NCI-H1092 (cell line): Measurements from ENCODE around the gene XKR3.
"Not testable (repeated sequence)": the region's sequence is repeated elsewhere in the genome, so short reads cannot be mapped to it uniquely, and the experiment has no call there.

Experiments used
- DNase-seq: peaks from one replicate; lab custom pipeline; 2025; lab: John Stamatoyannopoulos, UW

XKR3 gene

DNA sequence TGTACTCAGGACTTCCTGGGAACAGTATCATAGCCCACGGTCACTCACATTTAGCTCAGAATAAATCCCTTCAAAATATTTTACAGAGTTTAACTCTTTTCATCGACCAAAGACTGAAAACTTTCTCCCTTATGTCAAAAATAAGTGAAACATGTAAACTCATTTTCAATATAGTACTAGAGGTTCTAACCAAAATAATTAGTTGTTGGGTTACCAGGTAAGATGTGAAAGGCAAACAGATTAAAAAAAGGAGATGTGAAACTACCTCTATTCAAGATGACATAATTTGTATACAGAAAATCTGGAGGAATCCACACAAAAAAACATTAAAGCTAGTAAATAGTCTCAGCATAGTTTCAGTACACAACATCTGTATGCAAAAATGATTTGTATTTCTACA lies 20.3 kb downstream of the XKR3 start:
- no peak for DNase-seq

DNA sequence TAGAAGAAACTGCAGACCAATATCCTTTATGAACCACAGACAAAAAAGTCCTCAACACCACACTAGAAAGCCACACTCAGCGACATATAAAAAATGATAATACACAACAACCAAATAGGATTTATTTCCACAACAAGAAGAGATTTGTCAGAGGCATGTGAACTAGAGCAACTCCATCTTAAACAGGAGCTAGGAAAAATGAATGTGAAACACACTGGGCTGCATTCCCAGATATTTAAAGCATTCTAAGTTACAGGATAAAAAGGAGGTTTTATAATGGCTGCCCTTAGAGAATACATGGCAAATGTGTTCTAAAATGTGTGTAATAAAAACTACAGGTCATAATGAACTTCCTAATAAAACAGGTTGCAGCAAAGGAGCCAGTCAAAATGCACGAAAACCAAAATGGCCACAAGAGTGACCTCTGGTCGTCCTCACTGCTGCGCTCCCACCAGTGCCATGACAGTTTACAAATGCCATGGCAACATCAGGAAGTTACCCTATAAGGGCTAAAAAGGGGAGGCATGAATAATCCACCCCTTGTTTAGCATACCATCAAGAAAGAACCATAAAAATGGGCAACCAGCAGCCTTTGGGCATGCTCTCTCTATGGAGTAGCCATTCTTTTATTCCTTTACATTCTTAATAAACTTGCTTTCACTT lies 21.8 kb downstream of the XKR3 start:
- DNase-seq, result no peak

GRCh38 chr22:16801571-16801970 lies 23.6 kb downstream of the XKR3 start:
- DNase-seq, result no peak

DNA sequence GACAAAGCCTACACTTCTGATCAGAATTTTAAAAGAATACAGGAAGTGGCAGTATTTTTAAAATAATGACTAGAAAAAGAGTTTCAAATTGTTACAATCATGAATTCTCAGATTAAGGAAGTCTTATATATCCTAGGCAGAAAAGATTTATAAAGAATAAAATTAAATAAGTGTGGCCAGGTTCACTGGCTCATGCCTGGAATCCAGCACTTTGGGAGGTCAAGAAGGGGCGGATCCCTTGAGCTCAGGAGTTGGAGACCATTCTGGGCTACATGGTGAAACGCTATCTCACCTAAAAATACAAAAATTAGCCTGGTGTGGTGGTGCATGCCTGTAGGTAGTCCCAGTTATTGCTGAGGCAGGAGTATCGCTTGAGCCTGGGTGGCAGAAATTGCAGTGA lies 24.1 kb downstream of the XKR3 start:
- DNase-seq, result no peak

DNA sequence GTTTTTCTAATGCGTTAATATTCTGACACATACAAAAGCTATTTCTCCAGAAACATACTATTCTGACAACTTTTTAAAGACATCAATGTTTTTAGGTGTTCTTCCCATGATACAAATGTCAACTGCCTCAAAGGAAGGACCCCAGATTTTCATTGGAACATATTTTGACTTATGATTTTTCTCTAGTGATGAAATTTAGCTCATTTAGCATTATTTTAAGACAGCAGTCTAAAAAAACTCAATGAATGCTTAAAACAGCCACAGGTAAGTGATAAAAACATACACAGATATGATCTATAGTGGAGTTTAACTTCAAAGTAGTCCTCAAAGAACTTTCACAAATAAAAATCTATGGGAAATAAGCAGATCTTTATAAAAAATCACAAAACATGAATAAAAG lies 24.9 kb downstream of the XKR3 start:
- DNase-seq, result no peak

DNA sequence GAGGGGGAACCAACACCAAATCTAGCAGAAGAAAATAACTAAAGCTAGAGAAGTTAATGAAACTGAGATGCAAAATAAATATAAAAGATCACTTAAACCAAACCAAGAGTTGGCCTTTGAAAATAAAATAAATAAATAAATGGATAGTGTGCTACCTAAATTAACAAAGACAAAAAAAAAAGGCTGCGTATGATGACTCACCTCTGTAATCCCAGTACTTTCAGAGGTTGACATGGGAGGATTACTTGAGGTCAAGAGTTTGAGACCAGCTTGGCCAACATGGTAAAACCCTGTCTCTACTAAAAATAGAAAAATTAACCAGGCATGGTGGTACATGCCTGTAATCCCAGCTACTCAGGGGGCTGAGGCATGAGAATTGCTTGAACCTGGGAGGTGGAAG lies 29.7 kb downstream of the XKR3 start:
- DNase-seq, result not testable (repeated sequence)

- DNase-seq, result no peak
Observed at GRCh38 chr22:16793831-16794230, 31.4 kb downstream of the XKR3 start.

GRCh38 chr22:16789860-16790493 lies 35.2 kb downstream of the XKR3 start:
- DNase-seq, result no peak

- no peak for DNase-seq
Observed at GRCh38 chr22:16783930-16784354, 41.3 kb downstream of the XKR3 start.

DNA sequence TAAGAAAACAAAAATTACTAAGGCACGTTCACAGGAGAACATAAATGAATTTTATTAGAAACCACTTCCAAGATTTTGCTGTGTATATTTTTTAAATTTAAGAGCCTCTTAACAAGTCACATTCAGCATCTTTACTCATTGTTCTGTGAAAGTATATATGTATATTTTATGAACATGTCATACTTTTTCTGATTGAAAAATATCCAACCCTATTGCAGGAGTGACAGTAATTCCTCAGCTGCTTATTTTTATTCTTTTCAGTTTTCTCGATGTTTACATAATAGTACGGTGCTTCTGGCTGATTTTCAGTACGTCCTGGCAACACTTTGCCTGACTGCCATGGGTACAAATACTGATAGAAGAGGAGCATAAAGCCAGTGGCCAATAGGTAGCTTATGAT lies 41.8 kb downstream of the XKR3 start:
- DNase-seq, result no peak

GRCh38 chr22:16781764-16782329 lies 43.4 kb downstream of the XKR3 start:
- DNase-seq, result no peak

GRCh38 chr22:16781074-16781763 lies 44.0 kb downstream of the XKR3 start:
- DNase-seq, result no peak

GRCh38 chr22:16777284-16777924 lies 47.8 kb downstream of the XKR3 start:
- DNase-seq, result no peak

DNA sequence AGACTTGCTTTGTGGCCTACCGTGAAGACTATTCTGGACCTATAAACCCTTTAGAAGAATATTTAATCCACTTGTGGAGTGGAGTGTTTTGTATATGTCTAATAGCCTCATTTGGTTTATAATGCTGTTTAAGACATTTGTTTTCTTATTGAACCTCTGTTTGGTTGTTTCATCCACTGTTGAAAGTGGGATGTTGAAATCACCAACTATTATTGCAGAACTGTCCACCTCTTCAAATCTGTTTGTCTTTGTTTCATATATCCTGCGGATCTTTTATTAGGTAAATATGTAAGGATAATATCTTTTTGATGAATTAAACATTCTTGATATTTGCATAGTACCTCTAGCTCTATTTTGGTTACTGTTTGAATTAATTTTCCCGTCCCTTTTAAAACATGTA lies 49.1 kb downstream of the XKR3 start:
- no peak for DNase-seq

DNA sequence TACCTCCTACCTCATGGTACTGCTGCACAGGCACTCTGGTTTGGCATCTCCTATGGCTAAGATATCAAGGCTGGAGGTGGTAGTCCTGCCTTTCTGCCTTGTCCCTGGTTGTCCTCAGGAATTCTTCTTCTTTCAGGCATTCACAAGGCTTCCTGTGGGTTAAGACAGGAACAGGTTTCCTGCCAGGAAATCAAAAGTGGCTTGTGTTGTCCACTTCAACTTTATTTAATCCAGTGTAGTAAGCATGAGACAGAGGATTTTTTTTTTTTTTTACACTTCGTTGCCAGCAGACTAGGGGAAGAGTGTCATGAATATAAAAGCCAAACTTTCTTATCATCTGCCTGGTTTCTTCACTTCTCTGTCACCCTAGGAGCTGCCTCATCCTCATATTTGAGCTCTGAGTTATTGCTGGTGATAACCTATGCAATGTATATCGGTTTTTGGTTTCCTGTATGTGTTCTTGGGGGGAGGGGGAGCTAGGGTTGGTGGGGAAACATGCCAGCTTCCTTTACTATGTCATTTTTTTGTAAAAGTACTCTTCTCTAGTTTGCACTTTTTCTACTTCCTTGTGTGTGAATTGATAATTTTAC lies 50.2 kb downstream of the XKR3 start:
- no peak for DNase-seq

DNA sequence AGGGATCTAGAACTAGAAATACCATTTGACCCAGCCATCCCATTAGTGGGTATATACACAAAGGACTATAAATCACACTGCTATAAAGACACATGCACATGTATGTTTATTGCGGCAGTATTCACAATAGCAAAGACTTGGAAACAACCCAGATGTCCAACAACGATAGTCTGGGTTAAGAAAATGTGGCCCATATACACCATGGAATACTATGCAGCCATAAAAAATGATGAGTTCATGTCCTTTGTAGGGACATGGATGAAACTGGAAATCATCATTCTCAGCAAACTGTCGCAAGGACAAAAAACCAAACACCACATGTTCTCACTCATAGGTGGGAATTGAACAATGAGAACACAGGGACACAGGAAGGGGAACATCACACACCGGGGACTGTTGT lies 53.6 kb downstream of the XKR3 start:
- DNase-seq, result not testable (repeated sequence)

- DNase-seq, result not testable (repeated sequence)
Observed at GRCh38 chr22:16767927-16768326, 57.3 kb downstream of the XKR3 start.

DNA sequence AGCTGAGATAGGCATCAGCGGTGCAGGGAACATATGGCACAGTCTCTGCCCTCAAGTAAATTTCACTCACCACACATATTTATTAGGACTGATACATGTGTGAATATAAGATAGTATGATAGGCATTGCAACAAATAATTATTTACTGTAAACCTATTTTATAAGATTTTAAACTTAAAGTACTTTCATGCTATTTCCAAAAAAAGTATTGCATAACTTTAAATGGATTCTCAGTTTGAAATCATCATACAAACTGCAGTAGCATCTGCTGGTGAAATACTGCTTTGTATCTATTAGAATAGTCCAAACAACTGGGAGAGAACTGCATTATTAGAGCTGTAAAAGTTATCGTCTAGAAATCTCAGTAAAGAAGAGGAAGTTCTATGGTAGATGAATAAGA lies 63.0 kb downstream of the XKR3 start:
- not testable (repeated sequence) for DNase-seq

DNA sequence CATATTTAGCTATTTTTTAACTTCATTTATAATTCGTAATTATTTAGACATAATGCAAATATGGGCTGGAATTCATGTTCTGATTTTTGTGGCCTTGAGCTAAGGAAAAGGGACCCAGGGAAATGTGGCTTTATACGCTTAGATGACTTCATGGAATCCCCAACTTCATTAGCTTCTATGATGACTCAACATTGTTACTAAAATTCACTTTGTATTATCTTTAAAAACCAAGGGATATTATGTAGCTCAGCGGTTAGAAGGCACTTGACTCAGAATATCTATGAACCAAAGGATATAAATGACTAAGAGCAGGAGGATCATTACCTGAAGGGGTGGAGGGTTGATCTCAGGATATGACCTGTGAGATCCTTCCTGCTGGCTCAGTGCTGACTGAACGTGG lies 64.8 kb downstream of the XKR3 start:
- not testable (repeated sequence) for DNase-seq

DNA sequence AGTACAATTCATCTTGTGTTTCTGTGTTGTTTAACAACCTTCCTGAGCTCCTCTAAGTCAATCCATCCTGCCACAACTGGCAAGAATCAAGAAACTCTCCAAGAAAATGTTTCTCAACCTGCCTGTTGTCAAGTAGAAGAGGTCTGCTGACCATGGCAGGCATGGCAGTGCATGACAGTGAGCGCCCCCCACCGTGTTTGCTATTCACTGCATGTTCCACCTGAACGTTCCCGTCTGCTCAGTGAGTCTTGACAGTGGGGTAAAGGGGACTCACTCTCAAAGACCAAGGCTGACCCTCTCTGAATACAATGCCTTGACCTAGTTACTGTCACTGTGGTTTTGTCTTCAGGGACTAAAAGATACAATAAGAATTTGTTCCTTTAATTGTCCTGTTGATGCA lies 75.9 kb downstream of the XKR3 start:
- DNase-seq, result not testable (repeated sequence)

- not testable (repeated sequence) for DNase-seq
Observed at GRCh38 chr22:16748160-16748929, 76.9 kb downstream of the XKR3 start.
